ENCODE results near the gene SHTN1. TPM values are rescaled to one million over a fixed set of nuclear protein-coding genes. Genes with fewer than 3 reads are reported as not detected.

SHTN1 gene
- total RNA-seq, 1 donor from 2014 or later = 35.9 TPM

- DNase-seq (ENCODE audit: low read depth) = no peak
Measured at GRCh38 chr10:116984202-116984990, 20.6 kb downstream of the SHTN1 start.

GRCh38 chr10:116980041-116980440 lies 24.9 kb downstream of the SHTN1 start:
- DNase-seq (ENCODE audit: low read depth) = no peak

- DNase-seq (ENCODE audit: low read depth) = no peak
Measured at GRCh38 chr10:116978901-116979300, 26.1 kb downstream of the SHTN1 start.

- DNase-seq (ENCODE audit: low read depth) = peak; percentile 75
Measured at GRCh38 chr10:116974456-116975005, 30.5 kb downstream of the SHTN1 start.

- peak; percentile 2 for DNase-seq (ENCODE audit: low read depth)
Measured at GRCh38 chr10:116973946-116974455, 31.0 kb downstream of the SHTN1 start.

- no peak for DNase-seq (ENCODE audit: low read depth)
Measured at GRCh38 chr10:116973371-116973905, 31.5 kb downstream of the SHTN1 start.

GRCh38 chr10:116972131-116972530 lies 32.9 kb downstream of the SHTN1 start:
- no peak for DNase-seq (ENCODE audit: low read depth)

- no peak for DNase-seq (ENCODE audit: low read depth)
Measured at GRCh38 chr10:116970050-116970449, 34.9 kb downstream of the SHTN1 start.

- DNase-seq (ENCODE audit: low read depth) = no peak
Measured at GRCh38 chr10:116968331-116968730, 36.7 kb downstream of the SHTN1 start.

- DNase-seq (ENCODE audit: low read depth) = no peak
Measured at GRCh38 chr10:116961406-116962251, 43.4 kb downstream of the SHTN1 start.

- peak; percentile 50 for DNase-seq (ENCODE audit: low read depth)
Measured at GRCh38 chr10:116960066-116960776, 44.8 kb downstream of the SHTN1 start.

GRCh38 chr10:116952729-116953128 lies 52.3 kb downstream of the SHTN1 start:
- no peak for DNase-seq (ENCODE audit: low read depth)

- no peak for DNase-seq (ENCODE audit: low read depth)
Measured at GRCh38 chr10:116948530-116948870, 56.5 kb downstream of the SHTN1 start.

GRCh38 chr10:116947841-116948529 lies 57.0 kb downstream of the SHTN1 start:
- peak; percentile 85 for DNase-seq (ENCODE audit: low read depth)

GRCh38 chr10:116944911-116945310 lies 60.1 kb downstream of the SHTN1 start:
- DNase-seq (ENCODE audit: low read depth) = no peak

- DNase-seq (ENCODE audit: low read depth) = no peak
Measured at GRCh38 chr10:116931806-116932205, 73.2 kb downstream of the SHTN1 start.

- DNase-seq (ENCODE audit: low read depth) = peak; percentile 51
Measured at GRCh38 chr10:116926426-116926825, 78.6 kb downstream of the SHTN1 start.

GRCh38 chr10:116925056-116925455 lies 79.9 kb downstream of the SHTN1 start:
- no peak for DNase-seq (ENCODE audit: low read depth)

GRCh38 chr10:116919706-116920105 lies 85.3 kb downstream of the SHTN1 start:
- no peak for DNase-seq (ENCODE audit: low read depth)

GRCh38 chr10:116919164-116919563 lies 85.8 kb downstream of the SHTN1 start:
- no peak for DNase-seq (ENCODE audit: low read depth)

GRCh38 chr10:116918583-116918982 lies 86.4 kb downstream of the SHTN1 start:
- DNase-seq (ENCODE audit: low read depth) = no peak

All from renal cortical epithelial cell (primary cell).